ENCODE measurements around the gene CACNG6. TPM values are rescaled to one million over a fixed set of nuclear protein-coding genes. Genes with fewer than 3 reads are reported as not detected.

The CACNG6 gene
- polyA plus RNA-seq, 1 donor (not counting 4 experiments of a cell fraction or from before 2014, with no cell fraction given) = not detected

GRCh38 chr19:54011507-54012211, 20.2 kb downstream of the CACNG6 start:
- no peak for FAIRE-seq
- H3K4me2 ChIP-seq (ENCODE audit: control insufficient read depth, extremely low read depth, insufficient read depth, low read depth, low read length) = no peak overlapping the region
- H3K36me3 ChIP-seq (ENCODE audit: control insufficient read depth in 2 of 2, extremely low read depth in 1 of 2, insufficient read depth in 2 of 2, low read length in 2 of 2) = no peaks in the 10 kb centered on the region
- H3K9me1 ChIP-seq (ENCODE audit: control insufficient read depth, extremely low read depth, insufficient read depth, low read length) = no peaks in the 10 kb centered on the region
- no peak for TF ChIP-seq EZH2 (IDR thresholded peaks at IDR 0.05; ENCODE audit: low read length)
- TF ChIP-seq, protein P1, sequence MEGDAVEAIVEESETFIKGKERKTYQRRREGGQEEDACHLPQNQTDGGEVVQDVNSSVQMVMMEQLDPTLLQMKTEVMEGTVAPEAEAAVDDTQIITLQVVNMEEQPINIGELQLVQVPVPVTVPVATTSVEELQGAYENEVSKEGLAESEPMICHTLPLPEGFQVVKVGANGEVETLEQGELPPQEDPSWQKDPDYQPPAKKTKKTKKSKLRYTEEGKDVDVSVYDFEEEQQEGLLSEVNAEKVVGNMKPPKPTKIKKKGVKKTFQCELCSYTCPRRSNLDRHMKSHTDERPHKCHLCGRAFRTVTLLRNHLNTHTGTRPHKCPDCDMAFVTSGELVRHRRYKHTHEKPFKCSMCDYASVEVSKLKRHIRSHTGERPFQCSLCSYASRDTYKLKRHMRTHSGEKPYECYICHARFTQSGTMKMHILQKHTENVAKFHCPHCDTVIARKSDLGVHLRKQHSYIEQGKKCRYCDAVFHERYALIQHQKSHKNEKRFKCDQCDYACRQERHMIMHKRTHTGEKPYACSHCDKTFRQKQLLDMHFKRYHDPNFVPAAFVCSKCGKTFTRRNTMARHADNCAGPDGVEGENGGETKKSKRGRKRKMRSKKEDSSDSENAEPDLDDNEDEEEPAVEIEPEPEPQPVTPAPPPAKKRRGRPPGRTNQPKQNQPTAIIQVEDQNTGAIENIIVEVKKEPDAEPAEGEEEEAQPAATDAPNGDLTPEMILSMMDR (optimal IDR thresholded peaks at IDR 0.05 in 1 of 3, IDR thresholded peaks at IDR 0.05 in 1 of 3, conservative IDR thresholded peaks at IDR 0.05 in 1 of 3; ENCODE audit: extremely low read depth in 1 of 3, insufficient read depth in 2 of 3, low read length in 3 of 3) = no peak
- no peak overlapping the region for H3K27ac ChIP-seq (ENCODE audit: control insufficient read depth, insufficient read depth, low read length)
- no peak overlapping the region for H3K4me3 ChIP-seq (ENCODE audit: control insufficient read depth in 2 of 3, extremely low read depth in 1 of 3, insufficient read depth in 2 of 3, low read depth in 1 of 3, low read length in 3 of 3)
- no peaks in the 10 kb centered on the region for H3K9me3 ChIP-seq (ENCODE audit: control insufficient read depth, low read depth, low read length)
- dilution Hi-C loops (cut with MboI; ENCODE audit: extremely low pct_ligation_motif_present, low sequenced_read_pairs) = no loop called here
- H2AFZ ChIP-seq (ENCODE audit: control insufficient read depth, low read length) = peak overlapping the region; percentile 13
- peaks cover 4% of the 10 kb centered on the region for H3K27me3 ChIP-seq (ENCODE audit: control insufficient read depth, extremely low read depth, insufficient read depth, low read length)
- DNase-seq (ENCODE audit: low read depth, low spot score) = no peak
- H4K20me1 ChIP-seq (ENCODE audit: control insufficient read depth, extremely low read depth, insufficient read depth, low read length) = no peaks in the 10 kb centered on the region
- no peaks in the 10 kb centered on the region for H3K4me1 ChIP-seq (ENCODE audit: control insufficient read depth, extremely low read depth, insufficient read depth, low read length)
- H3K79me2 ChIP-seq (ENCODE audit: control insufficient read depth, insufficient read depth, low read length) = no peaks in the 10 kb centered on the region
- H3K9ac ChIP-seq (ENCODE audit: control insufficient read depth, extremely low read depth, insufficient read depth, low read length) = no peak overlapping the region

- H3K9me1 ChIP-seq (ENCODE audit: control insufficient read depth, extremely low read depth, insufficient read depth, low read length) = no peaks in the 10 kb centered on the region
- H3K36me3 ChIP-seq (ENCODE audit: control insufficient read depth in 2 of 2, extremely low read depth in 1 of 2, insufficient read depth in 2 of 2, low read length in 2 of 2) = no peaks in the 10 kb centered on the region
- no peaks in the 10 kb centered on the region for H3K9me3 ChIP-seq (ENCODE audit: control insufficient read depth, low read depth, low read length)
- no peak for FAIRE-seq
- H3K79me2 ChIP-seq (ENCODE audit: control insufficient read depth, insufficient read depth, low read length) = no peaks in the 10 kb centered on the region
- no peak overlapping the region for H3K4me3 ChIP-seq (ENCODE audit: control insufficient read depth in 2 of 3, extremely low read depth in 1 of 3, insufficient read depth in 2 of 3, low read depth in 1 of 3, low read length in 3 of 3)
- H3K9ac ChIP-seq (ENCODE audit: control insufficient read depth, extremely low read depth, insufficient read depth, low read length) = no peak overlapping the region
- H3K4me1 ChIP-seq (ENCODE audit: control insufficient read depth, extremely low read depth, insufficient read depth, low read length) = no peaks in the 10 kb centered on the region
- no peaks in the 10 kb centered on the region for H4K20me1 ChIP-seq (ENCODE audit: control insufficient read depth, extremely low read depth, insufficient read depth, low read length)
- no peak overlapping the region for H2AFZ ChIP-seq (ENCODE audit: control insufficient read depth, low read length)
- no peak overlapping the region for H3K27ac ChIP-seq (ENCODE audit: control insufficient read depth, insufficient read depth, low read length)
- no peak for DNase-seq (ENCODE audit: low read depth, low spot score)
- H3K4me2 ChIP-seq (ENCODE audit: control insufficient read depth, extremely low read depth, insufficient read depth, low read depth, low read length) = no peak overlapping the region
- H3K27me3 ChIP-seq (ENCODE audit: control insufficient read depth, extremely low read depth, insufficient read depth, low read length) = peaks cover 4% of the 10 kb centered on the region
- TF ChIP-seq EZH2 (IDR thresholded peaks at IDR 0.05; ENCODE audit: low read length) = no peak
- TF ChIP-seq, protein P1 (optimal IDR thresholded peaks at IDR 0.05 in 1 of 3, IDR thresholded peaks at IDR 0.05 in 1 of 3, conservative IDR thresholded peaks at IDR 0.05 in 1 of 3; ENCODE audit: extremely low read depth in 1 of 3, insufficient read depth in 2 of 3, low read length in 3 of 3) = no peak
- dilution Hi-C loops (cut with MboI; ENCODE audit: extremely low pct_ligation_motif_present, low sequenced_read_pairs) = no loop called here
These were observed 22.4 kb downstream of the CACNG6 start for GRCh38 chr19:54013866-54014265.
